HG03064 (cell line): Measurements from ENCODE around the gene APOE.
A peak's percentile ranks its signal among the peaks of the same experiment; 100 is the strongest.
"Not testable (repeated sequence)": the region's sequence is repeated elsewhere in the genome, so short reads cannot be mapped to it uniquely, and the experiment has no call there.

ENCODE experiments used
- ATAC-seq: cut with Tn5 transposase; IDR thresholded peaks from one replicate; pipeline ENCODE4 v1.9.1; 2021; ENCODE audit warnings: low read depth; ENCODE audit not compliant: unreplicated experiment

APOE gene

DNA sequence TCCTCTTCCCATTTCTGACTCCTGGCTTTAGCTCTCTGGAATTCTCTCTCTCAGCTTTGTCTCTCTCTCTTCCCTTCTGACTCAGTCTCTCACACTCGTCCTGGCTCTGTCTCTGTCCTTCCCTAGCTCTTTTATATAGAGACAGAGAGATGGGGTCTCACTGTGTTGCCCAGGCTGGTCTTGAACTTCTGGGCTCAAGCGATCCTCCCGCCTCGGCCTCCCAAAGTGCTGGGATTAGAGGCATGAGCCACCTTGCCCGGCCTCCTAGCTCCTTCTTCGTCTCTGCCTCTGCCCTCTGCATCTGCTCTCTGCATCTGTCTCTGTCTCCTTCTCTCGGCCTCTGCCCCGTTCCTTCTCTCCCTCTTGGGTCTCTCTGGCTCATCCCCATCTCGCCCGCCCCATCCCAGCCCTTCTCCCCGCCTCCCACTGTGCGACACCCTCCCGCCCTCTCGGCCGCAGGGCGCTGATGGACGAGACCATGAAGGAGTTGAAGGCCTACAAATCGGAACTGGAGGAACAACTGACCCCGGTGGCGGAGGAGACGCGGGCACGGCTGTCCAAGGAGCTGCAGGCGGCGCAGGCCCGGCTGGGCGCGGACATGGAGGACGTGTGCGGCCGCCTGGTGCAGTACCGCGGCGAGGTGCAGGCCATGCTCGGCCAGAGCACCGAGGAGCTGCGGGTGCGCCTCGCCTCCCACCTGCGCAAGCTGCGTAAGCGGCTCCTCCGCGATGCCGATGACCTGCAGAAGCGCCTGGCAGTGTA lies 2.7 kb downstream of the APOE start:
- ATAC-seq, result no peak

DNA sequence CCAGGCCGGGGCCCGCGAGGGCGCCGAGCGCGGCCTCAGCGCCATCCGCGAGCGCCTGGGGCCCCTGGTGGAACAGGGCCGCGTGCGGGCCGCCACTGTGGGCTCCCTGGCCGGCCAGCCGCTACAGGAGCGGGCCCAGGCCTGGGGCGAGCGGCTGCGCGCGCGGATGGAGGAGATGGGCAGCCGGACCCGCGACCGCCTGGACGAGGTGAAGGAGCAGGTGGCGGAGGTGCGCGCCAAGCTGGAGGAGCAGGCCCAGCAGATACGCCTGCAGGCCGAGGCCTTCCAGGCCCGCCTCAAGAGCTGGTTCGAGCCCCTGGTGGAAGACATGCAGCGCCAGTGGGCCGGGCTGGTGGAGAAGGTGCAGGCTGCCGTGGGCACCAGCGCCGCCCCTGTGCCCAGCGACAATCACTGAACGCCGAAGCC lies 3.3 kb downstream of the APOE start:
- no peak for ATAC-seq

- ATAC-seq, result no peak
Measured at GRCh38 chr19:44909775-44910174, 4.2 kb downstream of the APOE start.

- ATAC-seq, result not testable (repeated sequence)
Measured at GRCh38 chr19:44911896-44912295, 6.3 kb downstream of the APOE start.

DNA sequence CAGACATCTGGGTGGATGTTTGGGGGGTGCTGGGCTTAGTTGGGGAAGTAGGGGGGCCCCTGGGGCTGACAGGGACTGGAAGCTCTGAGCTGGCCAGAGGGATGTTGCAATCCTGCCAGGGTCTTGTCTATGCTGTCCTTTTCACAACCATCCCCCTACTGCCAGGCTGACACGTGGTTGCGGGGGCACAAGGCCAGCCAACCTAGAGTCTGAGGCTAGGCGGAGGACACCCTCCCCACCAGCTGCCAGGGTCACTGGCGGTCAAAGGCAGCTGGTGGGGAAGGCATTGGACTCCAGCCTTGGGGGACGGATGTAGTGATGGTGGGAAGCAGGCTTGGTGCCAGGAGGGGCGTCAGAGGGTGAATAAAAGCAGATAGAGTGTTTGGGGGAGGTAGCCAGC lies 7.3 kb downstream of the APOE start:
- no peak for ATAC-seq

DNA sequence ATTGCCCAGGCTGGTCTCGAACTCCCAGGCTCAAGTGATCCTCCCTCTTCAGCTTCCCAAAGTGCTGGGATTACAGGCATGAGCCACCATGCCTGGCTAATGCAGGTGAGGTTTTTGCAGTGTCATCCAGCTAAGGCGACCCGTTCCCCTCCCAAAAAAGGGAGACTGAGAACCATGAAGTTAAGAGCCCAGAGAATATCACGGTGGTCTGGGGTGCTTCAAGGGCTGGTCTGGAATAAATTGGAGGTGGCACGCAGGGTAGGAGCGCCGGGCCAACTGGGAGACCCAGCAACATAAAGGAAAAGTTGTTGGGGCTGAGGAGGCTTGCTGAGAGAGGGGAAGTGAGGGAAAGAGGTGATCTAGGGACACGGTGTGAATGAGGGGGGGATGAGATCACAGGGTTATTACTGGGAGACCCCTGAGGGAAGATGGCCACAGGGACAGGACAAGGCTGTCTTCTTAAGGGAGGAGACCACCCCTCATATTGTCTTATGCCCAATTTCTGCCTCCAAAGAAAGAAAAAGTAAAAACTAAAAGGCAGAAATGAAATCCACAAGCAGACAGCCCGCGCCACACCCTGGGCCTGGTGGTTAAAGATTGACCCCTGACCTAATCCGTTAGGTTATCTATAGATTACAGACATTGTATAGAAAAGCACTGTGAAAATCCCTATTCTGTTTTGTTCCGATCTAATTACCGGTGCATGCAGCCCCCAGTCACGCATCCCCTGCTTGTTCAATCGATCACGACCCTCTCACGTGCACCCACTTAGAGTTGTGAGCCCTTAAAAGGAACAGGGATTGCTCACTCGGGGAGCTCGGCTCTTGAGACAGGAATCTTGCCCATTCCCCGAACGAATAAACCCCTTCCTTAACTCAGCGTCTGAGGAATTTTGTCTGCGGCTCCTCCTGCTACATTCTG lies 8.2 kb downstream of the APOE start:
- ATAC-seq, result not testable (repeated sequence)

DNA sequence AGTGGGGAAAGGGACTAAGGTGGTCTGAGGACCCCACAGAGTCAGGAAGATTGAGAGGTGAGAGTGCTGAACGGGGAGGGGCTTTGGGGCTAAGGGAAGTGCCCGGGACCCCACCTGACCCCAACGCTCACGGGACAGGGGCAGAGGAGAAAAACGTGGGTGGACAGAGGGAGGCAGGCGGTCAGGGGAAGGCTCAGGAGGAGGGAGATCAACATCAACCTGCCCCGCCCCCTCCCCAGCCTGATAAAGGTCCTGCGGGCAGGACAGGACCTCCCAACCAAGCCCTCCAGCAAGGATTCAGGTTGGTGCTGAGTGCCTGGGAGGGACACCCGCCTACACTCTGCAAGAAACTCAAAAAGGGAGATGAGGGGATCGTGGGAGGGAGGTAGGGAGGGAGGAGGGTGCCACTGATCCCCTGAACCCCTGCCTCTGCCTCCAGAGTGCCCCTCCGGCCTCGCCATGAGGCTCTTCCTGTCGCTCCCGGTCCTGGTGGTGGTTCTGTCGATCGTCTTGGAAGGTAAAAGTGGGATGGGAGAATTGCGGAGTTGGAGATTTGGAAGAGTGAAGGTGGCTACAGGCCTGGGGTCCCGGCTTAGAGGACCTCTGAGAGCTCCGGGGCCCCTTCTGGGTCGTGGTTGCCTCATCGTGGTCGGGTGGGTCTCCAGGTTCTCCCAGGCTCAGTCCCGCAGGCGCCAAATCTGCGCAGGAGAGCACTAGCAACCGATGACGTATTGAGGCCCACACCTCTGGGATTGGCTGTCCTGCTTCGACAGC lies 9.0 kb downstream of the APOE start, which contains the start of gene APOC1:
Gene APOC1, plus strand, starts transcription at position 176 of the 774 bp plus-strand sequence. Its CDS starts 284 bp downstream, at position 460.
- peak; percentile 67 for ATAC-seq

GRCh38 chr19:44924243-44924725 lies 18.7 kb downstream of the APOE start:
- ATAC-seq, result no peak

DNA sequence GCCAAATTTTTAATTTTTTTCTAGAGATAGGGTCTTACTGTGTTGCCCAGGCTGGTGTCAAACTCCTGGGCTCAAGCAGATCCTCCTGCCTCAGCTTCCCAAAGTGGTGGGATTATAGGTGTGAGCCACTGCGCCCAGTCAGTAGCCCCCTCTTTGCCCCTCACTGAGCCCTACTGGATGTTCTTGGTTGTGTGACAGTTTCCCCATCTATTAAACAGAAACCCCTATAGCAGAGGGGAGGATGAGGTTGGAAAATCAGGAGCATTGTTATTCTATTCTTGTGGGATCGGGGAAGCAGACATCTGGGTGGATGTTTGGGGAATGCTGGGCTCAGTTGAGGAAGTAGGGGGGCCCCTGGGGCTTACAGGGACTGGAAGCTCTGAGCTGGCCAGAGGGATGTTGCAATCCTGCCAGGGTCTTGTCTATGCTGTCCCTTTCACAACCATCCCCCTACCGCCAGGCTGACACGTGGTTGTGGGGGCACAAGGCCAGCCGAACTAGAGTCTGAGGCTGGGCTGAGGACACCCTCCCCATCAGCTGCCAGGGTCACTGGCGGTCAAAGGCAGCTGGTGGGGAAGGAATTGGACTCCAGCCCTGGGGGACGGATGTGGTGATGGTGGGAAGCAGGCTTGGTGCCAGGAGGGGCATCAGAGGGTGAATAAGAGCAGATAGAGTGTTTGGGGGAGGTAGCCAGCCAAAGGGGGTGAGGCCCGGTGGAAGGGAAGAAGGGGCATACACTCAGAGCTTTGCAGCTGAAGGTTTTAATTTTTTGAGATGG lies 19.7 kb downstream of the APOE start:
- ATAC-seq, result no peak

GRCh38 chr19:44926245-44927077 lies 20.9 kb downstream of the APOE start:
- not testable (repeated sequence) for ATAC-seq

DNA sequence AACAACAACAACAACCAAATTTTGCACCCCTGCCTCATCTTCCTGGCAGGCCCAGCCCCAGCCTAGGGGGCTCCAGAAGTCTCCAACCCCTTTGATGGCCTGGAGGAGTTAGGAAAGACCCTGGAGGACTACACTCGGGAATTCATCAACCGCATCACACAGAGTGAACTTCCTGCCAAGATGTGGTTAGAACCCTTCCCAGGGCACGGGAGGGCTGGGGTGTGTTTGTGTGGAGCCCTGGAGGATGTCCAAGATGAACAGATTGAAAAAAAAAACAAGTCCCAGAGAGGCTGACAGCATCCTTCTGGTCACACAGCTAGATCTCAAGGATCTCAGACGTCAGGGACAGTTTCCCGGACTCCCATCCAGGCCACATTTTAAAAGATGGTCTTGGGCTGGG lies 22.1 kb downstream of the APOE start:
- ATAC-seq, result no peak

GRCh38 chr19:44930088-44930487 lies 24.5 kb downstream of the APOE start:
- no peak for ATAC-seq

DNA sequence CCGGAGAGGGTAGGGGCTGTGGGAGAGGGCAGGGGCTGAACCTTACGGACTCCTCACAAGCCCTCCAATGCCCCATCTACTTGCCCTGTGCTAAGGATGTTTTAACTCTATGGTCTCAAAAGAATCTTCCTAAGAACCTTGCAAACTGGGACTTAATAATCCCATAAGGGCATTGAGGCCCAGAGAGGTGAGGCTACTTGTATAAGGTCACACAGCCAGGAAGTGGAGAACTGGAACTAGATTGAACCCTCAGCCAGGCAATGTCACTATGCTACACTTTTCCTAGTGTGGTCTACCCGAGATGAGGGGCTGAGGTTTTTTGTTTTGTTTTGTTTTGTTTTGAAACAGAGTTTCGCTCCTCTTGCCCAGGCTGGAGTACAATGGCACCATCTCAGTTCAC lies 25.9 kb downstream of the APOE start:
- ATAC-seq, result no peak

DNA sequence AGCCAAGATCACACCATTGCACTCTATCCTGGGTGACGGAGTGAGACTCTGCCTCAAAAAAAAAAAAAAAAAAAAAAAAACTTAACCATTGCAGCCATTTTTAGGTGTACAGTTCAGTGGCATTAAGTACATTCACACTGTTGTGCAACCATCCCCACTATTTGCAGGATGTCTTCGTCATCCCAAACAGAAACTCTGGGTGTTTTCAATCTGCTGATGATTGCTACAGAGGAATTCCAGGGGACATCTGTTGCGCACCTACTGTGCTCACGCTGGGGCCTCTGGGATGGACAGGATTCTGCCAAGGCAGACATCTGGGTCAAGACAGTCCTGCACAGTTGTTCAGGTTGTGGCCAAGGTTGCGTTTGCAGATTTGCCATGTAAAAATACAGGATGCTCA lies 34.1 kb downstream of the APOE start:
- ATAC-seq, result no peak

DNA sequence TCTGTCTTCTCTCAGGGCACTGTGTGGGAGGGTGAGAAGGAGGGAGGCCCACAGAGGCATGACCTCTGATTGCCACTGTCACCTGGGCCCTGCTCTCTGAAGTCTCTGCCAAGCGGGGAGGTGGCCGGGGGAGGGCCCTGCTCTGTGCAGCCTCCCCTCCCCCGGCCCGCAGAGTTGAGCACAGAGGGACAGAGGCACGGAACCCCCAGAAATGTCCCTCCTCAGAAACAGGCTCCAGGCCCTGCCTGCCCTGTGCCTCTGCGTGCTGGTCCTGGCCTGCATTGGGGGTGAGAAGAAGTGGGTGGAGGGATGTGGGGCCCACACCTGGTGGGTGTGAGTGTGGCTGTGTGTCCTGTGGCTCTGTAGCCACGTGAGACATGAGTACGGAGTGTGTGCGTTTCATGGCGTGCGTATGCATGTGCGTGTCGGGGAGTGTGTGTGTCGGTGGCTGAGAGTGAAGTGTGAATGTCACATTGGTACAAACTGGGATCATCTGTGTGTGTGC lies 36.5 kb downstream of the APOE start, which contains the start of gene APOC4:
Gene APOC4, plus strand, starts transcription at position 171 of the 505 bp plus-strand sequence. Its CDS starts 41 bp downstream, at position 212.
- no peak for ATAC-seq

- ATAC-seq, result no peak
Measured at GRCh38 chr19:44943801-44944249, 38.2 kb downstream of the APOE start.

GRCh38 chr19:44947041-44947581 lies 41.5 kb downstream of the APOE start:
- ATAC-seq, result no peak

DNA sequence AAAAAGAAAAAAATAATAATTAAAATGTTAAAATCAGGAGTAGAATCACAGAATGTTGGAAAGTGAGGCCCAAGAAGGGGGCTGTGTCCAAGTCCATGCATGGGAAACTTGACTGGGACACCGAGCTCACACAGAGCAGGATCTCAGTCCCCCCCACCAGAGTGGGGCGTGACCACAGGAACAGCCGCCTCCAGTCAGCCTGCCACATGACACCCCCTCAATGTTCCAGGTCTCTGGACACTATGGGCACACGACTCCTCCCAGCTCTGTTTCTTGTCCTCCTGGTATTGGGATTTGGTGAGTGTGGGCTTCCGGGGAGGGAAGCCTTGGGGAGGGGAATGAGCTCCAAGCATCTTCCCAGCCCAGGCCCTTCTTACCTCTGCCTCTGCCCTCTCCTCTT lies 42.6 kb downstream of the APOE start:
- no peak for ATAC-seq
